OCI-LY3 (cell line): ENCODE measurements around the gene MEG3.

Experiments
- EZH2phosphoT487 ChIP-seq: fragments of 200-600 bp; shearing (Covaris generic); IDR thresholded peaks from 2 replicates; pipeline ENCODE4 v1.6.1; 2018; ENCODE audit warnings: antibody characterized with exemption, mixed run types, low read depth
- TF ChIP-seq, protein P1 (sequence below): fragments of 200-600, 300-600 bp; sonication (generic); IDR thresholded peaks from 2 replicates; pipeline ENCODE4 v1.5.1; 2014; ENCODE audit warnings: antibody characterized with exemption, low read length, low read depth

DNA sequence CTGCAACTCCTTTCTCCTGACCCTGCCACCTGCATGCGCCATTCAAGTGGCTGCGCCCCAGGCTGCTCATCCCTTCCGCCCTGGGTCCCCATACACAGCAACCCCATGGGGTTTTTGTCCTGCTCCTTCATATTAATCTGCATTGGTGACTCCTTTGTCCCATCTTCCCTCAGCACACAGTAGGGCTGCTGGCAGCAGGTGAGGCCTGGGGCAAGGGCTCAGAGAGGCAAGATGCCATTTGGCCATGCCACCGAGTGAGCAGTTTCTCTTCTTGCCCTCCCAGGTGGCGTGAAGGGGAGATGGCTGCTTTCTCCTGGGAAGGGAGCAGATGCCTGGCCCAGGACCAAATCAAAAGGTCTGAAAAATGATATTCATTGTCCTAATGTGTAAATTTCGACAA is 68.5 kb downstream of the MEG3 start:
- TF ChIP-seq, protein P1, sequence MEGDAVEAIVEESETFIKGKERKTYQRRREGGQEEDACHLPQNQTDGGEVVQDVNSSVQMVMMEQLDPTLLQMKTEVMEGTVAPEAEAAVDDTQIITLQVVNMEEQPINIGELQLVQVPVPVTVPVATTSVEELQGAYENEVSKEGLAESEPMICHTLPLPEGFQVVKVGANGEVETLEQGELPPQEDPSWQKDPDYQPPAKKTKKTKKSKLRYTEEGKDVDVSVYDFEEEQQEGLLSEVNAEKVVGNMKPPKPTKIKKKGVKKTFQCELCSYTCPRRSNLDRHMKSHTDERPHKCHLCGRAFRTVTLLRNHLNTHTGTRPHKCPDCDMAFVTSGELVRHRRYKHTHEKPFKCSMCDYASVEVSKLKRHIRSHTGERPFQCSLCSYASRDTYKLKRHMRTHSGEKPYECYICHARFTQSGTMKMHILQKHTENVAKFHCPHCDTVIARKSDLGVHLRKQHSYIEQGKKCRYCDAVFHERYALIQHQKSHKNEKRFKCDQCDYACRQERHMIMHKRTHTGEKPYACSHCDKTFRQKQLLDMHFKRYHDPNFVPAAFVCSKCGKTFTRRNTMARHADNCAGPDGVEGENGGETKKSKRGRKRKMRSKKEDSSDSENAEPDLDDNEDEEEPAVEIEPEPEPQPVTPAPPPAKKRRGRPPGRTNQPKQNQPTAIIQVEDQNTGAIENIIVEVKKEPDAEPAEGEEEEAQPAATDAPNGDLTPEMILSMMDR = no peak
- no peak for TF ChIP-seq EZH2phosphoT487
